PFSK-1 (cell line): ENCODE data around the gene INSYN1.

Experiments
- POLR2AphosphoS5 ChIP-seq: IDR thresholded peaks from 2 replicates; pipeline ENCODE4 v1.6.1; 2012; ENCODE audit warnings: low read depth, mild to moderate bottlenecking, control low read depth, low read length, moderate library complexity
- REST ChIP-seq, 2 experiments: IDR thresholded peaks; 2 replicates each; pipeline versions ENCODE4 v1.6.1 to v1.8.0; 2011 to 2012; ENCODE audit warnings: low read depth in 2 of 2, low read length in 2 of 2, control low read depth in 1 of 2, inconsistent platforms in 1 of 2, mild to moderate bottlenecking in 1 of 2, moderate library complexity in 1 of 2; ENCODE audit not compliant: insufficient read depth in 1 of 2
- TAF1 ChIP-seq: IDR thresholded peaks from 2 replicates; pipeline ENCODE4 v1.6.1; 2012; ENCODE audit warnings: low read length, control low read depth, borderline replicate concordance; ENCODE audit not compliant: insufficient read depth

- TF ChIP-seq TAF1 (no peak), POLR2AphosphoS5 (no peak), REST (IDR thresholded peaks at IDR 0.05; ENCODE audit: insufficient read depth in 1 of 2, low read depth in 2 of 2, low read length in 2 of 2) (no peak)
These were observed 36.5 kb upstream of the INSYN1 start for GRCh38 chr15:73789521-73790240.
